ENCODE data around the gene MRPL20. TPM values are rescaled to one million over a fixed set of nuclear protein-coding genes. Genes with fewer than 3 reads are reported as not detected.
"Not testable (repeated sequence)": the region's sequence is repeated elsewhere in the genome, so short reads cannot be mapped to it uniquely, and the experiment has no call there.

Gene MRPL20
- polyA plus RNA-seq, 1 donor (not counting 4 experiments of a cell fraction or from before 2014, with no cell fraction given) = 133 TPM

DNA sequence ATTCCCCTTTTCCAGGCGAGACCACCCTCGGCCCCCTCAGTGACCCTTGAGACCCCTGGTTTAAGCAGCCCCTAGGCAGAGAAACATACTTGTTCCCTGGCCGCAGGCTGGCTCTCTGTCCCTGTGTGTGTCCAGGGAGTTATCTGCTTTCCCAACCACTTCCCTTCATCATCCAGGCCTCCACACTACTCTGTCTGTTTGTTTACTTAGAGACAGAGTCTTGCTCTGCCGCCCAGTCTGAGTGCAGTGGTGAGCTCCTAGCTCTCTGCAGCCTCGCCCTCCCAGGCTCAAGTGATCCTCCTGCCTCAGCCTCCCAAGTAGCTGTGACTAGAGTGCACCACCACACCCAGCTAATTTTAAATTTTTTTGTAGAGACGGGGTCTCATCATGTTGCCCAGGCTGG, 22.6 kb upstream of the MRPL20 start:
- Histone ChIP-seq H3K9me3 (ENCODE audit: control insufficient read depth, low read depth, low read length) (no peaks in the 10 kb centered on the region), H3K36me3 (ENCODE audit: control insufficient read depth in 2 of 2, extremely low read depth in 1 of 2, insufficient read depth in 2 of 2, low read length in 2 of 2) (no peaks in the 10 kb centered on the region), H4K20me1 (ENCODE audit: control insufficient read depth, extremely low read depth, insufficient read depth, low read length) (no peaks in the 10 kb centered on the region), H3K79me2 (ENCODE audit: control insufficient read depth, insufficient read depth, low read length) (no peaks in the 10 kb centered on the region), H3K4me2 (ENCODE audit: control insufficient read depth, extremely low read depth, insufficient read depth, low read depth, low read length) (no peak overlapping the region), H3K9me1 (ENCODE audit: control insufficient read depth, extremely low read depth, insufficient read depth, low read length) (no peaks in the 10 kb centered on the region), H3K27me3 (ENCODE audit: control insufficient read depth, extremely low read depth, insufficient read depth, low read length) (no peaks in the 10 kb centered on the region), H3K4me1 (ENCODE audit: control insufficient read depth, extremely low read depth, insufficient read depth, low read length) (peaks cover 18% of the 10 kb centered on the region), H3K27ac (ENCODE audit: control insufficient read depth, insufficient read depth, low read length) (no peak overlapping the region), H3K9ac (ENCODE audit: control insufficient read depth, extremely low read depth, insufficient read depth, low read length) (no peak overlapping the region), H3K4me3 (ENCODE audit: control insufficient read depth in 2 of 3, extremely low read depth in 1 of 3, insufficient read depth in 2 of 3, low read depth in 1 of 3, low read length in 3 of 3) (no peak overlapping the region), H2AFZ (ENCODE audit: control insufficient read depth, low read length) (no peak overlapping the region)
- no peak for FAIRE-seq
- TF ChIP-seq CTCF (optimal IDR thresholded peaks at IDR 0.05 in 1 of 3, IDR thresholded peaks at IDR 0.05 in 1 of 3, conservative IDR thresholded peaks at IDR 0.05 in 1 of 3; ENCODE audit: extremely low read depth in 1 of 3, insufficient read depth in 2 of 3, low read length in 3 of 3) (no peak), EZH2 (IDR thresholded peaks at IDR 0.05; ENCODE audit: low read length) (no peak)
- dilution Hi-C loops (cut with MboI; ENCODE audit: extremely low pct_ligation_motif_present, low sequenced_read_pairs) = no loop called here
- no peak for DNase-seq (ENCODE audit: low read depth, low spot score)

DNA sequence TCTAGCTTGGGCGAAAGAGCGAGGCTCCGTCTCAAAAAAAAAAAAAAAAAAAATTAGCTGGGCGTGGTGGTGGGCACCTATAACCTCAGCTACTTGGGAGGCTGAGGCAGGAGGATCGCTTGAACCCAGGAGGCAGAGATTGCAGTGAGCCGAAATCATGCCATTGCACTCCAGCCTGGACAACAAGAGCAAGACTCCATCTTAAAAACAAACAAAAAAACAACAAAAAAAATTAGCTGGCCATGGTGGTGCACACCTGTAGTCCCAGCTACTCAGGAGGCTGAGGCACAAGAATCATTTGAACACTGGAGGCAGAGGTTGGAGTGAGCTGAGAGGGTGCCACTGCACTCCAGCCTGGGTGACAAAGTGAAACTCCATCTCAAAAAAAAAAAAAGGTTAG, 21.9 kb upstream of the MRPL20 start:
- H3K27me3 ChIP-seq (ENCODE audit: control insufficient read depth, extremely low read depth, insufficient read depth, low read length); DNase-seq (ENCODE audit: low read depth, low spot score); FAIRE-seq; H3K79me2 ChIP-seq (ENCODE audit: control insufficient read depth, insufficient read depth, low read length); H3K36me3 ChIP-seq (ENCODE audit: control insufficient read depth in 2 of 2, extremely low read depth in 1 of 2, insufficient read depth in 2 of 2, low read length in 2 of 2); H3K9me3 ChIP-seq (ENCODE audit: control insufficient read depth, low read depth, low read length); H3K27ac ChIP-seq (ENCODE audit: control insufficient read depth, insufficient read depth, low read length); H3K9ac ChIP-seq (ENCODE audit: control insufficient read depth, extremely low read depth, insufficient read depth, low read length); H3K4me3 ChIP-seq (ENCODE audit: control insufficient read depth in 2 of 3, extremely low read depth in 1 of 3, insufficient read depth in 2 of 3, low read depth in 1 of 3, low read length in 3 of 3); H3K4me2 ChIP-seq (ENCODE audit: control insufficient read depth, extremely low read depth, insufficient read depth, low read depth, low read length); H4K20me1 ChIP-seq (ENCODE audit: control insufficient read depth, extremely low read depth, insufficient read depth, low read length); H2AFZ ChIP-seq (ENCODE audit: control insufficient read depth, low read length); dilution Hi-C loops (cut with MboI; ENCODE audit: extremely low pct_ligation_motif_present, low sequenced_read_pairs); H3K9me1 ChIP-seq (ENCODE audit: control insufficient read depth, extremely low read depth, insufficient read depth, low read length): not testable (repeated sequence)
- H3K4me1 ChIP-seq (ENCODE audit: control insufficient read depth, extremely low read depth, insufficient read depth, low read length) = peaks cover 11% of the 10 kb centered on the region

DNA sequence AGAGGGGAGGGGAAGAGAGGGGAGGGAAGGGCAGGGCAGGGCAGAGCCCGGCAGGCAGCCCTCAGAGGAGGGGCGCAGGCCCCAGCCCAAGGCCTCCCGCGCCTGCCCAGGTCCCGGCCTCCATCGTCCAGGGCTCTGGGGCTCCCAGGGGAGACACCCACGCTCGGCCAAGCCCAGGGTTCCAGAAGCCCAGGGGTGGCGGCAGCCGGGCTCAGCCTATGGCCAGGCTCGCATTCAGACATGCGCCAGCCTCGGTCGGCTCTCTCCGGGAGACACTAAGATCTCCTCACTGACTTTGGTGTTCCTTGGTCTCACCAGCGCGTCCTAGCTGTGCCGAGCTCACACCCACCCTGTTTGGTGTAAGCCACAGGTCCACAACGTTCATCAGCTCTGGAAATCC, 21.1 kb upstream of the MRPL20 start:
- H4K20me1 ChIP-seq (ENCODE audit: control insufficient read depth, extremely low read depth, insufficient read depth, low read length) = no peaks in the 10 kb centered on the region
- no peaks in the 10 kb centered on the region for H3K9me1 ChIP-seq (ENCODE audit: control insufficient read depth, extremely low read depth, insufficient read depth, low read length)
- no peak overlapping the region for H3K27ac ChIP-seq (ENCODE audit: control insufficient read depth, insufficient read depth, low read length)
- no peak overlapping the region for H3K4me3 ChIP-seq (ENCODE audit: control insufficient read depth in 2 of 3, extremely low read depth in 1 of 3, insufficient read depth in 2 of 3, low read depth in 1 of 3, low read length in 3 of 3)
- no peak overlapping the region for H3K4me2 ChIP-seq (ENCODE audit: control insufficient read depth, extremely low read depth, insufficient read depth, low read depth, low read length)
- H3K79me2 ChIP-seq (ENCODE audit: control insufficient read depth, insufficient read depth, low read length) = no peaks in the 10 kb centered on the region
- no peak overlapping the region for H3K9ac ChIP-seq (ENCODE audit: control insufficient read depth, extremely low read depth, insufficient read depth, low read length)
- no peak for FAIRE-seq
- DNase-seq (ENCODE audit: low read depth, low spot score) = no peak
- dilution Hi-C loops (cut with MboI; ENCODE audit: extremely low pct_ligation_motif_present, low sequenced_read_pairs) = no loop called here
- H3K4me1 ChIP-seq (ENCODE audit: control insufficient read depth, extremely low read depth, insufficient read depth, low read length) = peaks cover 5% of the 10 kb centered on the region
- H3K36me3 ChIP-seq (ENCODE audit: control insufficient read depth in 2 of 2, extremely low read depth in 1 of 2, insufficient read depth in 2 of 2, low read length in 2 of 2) = no peaks in the 10 kb centered on the region
- H2AFZ ChIP-seq (ENCODE audit: control insufficient read depth, low read length) = no peak overlapping the region
- no peaks in the 10 kb centered on the region for H3K27me3 ChIP-seq (ENCODE audit: control insufficient read depth, extremely low read depth, insufficient read depth, low read length)
- H3K9me3 ChIP-seq (ENCODE audit: control insufficient read depth, low read depth, low read length) = no peaks in the 10 kb centered on the region
- no peak for TF ChIP-seq EZH2 (IDR thresholded peaks at IDR 0.05; ENCODE audit: low read length)
- no peak for TF ChIP-seq CTCF (optimal IDR thresholded peaks at IDR 0.05 in 1 of 3, IDR thresholded peaks at IDR 0.05 in 1 of 3, conservative IDR thresholded peaks at IDR 0.05 in 1 of 3; ENCODE audit: extremely low read depth in 1 of 3, insufficient read depth in 2 of 3, low read length in 3 of 3)

Data from keratinocyte (primary cell).